ENCODE data around the gene BEND5. TPM values are rescaled to one million over a fixed set of nuclear protein-coding genes. Genes with fewer than 3 reads are reported as not detected.

The BEND5 gene
- total and polyA plus RNA-seq, 11 donors: 0.85 to 6.4 (median 3.5) TPM

DNA sequence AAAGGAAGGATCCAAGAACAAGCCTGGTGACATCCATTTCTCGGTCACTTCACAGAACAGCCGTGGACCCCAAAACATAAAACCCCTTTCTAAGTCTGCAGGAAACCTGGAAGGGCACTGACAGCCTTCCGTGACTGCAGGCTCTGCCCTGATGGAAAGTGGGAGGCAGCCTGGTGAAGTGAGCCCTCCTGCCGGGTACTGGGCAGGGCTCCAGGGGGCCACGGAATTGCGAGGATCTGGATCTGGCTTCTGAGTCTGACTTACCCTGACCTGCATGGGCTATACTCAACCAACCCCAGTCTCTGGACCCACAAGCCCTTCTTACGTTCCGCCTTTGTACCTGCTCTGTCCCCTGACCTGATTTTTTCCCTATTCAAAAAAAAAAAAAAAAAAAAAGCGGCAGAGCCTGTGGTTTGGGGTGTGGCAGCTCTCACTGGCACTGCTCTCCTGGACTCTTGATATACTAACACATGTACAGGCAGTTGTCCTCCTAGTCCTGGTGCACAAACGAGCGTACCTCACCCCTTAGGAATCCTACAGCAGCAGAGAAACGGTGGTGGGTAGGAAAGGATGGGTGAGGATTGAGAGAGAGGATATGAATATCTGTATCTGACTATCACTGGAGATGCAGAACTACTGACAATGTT lies 82.9 kb downstream of the BEND5 start:
- H3K36me3 ChIP-seq: no peaks in the 10 kb centered on the region
- no peak for ATAC-seq
- 61 to 67% (median 62%) methylated on average over 12 of the region's 12 CpGs for WGBS, 4 donors
- no peaks in the 10 kb centered on the region for H3K9me3 ChIP-seq
- no peak for DNase-seq
- TF ChIP-seq, protein P1, sequence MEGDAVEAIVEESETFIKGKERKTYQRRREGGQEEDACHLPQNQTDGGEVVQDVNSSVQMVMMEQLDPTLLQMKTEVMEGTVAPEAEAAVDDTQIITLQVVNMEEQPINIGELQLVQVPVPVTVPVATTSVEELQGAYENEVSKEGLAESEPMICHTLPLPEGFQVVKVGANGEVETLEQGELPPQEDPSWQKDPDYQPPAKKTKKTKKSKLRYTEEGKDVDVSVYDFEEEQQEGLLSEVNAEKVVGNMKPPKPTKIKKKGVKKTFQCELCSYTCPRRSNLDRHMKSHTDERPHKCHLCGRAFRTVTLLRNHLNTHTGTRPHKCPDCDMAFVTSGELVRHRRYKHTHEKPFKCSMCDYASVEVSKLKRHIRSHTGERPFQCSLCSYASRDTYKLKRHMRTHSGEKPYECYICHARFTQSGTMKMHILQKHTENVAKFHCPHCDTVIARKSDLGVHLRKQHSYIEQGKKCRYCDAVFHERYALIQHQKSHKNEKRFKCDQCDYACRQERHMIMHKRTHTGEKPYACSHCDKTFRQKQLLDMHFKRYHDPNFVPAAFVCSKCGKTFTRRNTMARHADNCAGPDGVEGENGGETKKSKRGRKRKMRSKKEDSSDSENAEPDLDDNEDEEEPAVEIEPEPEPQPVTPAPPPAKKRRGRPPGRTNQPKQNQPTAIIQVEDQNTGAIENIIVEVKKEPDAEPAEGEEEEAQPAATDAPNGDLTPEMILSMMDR (IDR thresholded peaks at IDR 0.05): no peak
- no peak for TF ChIP-seq POLR2A (IDR thresholded peaks at IDR 0.05)
- no peak overlapping the region for H3K27ac ChIP-seq
- intact Hi-C loops (cut with DNase I): loop anchor here in 4 of 10 donors (10.0 kb wide), 3 partner anchors 119 to 589 kb away; no protein-coding TSS in a partner anchor
- no peak overlapping the region for H3K4me3 ChIP-seq
- peaks cover 0 to 31% (median 3%) of the 10 kb centered on the region in 9 donors for H3K27me3 ChIP-seq
- H3K4me1 ChIP-seq: no peaks in the 10 kb centered on the region

DNA sequence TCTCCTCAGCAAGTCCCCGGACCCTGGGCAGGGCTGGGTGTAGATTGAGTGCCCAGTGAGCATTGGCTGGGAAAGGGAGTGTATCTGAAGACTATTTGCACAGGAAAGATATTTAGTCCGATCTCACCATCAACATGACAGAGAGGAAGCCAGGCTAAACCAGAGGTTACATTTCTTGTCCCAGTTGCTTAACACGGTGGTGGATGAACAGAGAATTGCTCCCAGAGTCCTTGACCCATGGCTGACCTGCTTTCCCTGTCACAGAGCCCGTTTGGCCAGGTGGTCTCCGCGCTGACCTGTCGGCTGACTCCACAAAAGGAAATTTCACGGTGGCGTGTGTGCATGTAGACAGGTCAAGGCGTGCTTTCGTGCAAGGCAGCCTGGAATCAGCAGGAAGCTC lies 83.5 kb downstream of the BEND5 start:
- Histone ChIP-seq H3K4me1 (no peaks in the 10 kb centered on the region), H3K27me3 (peaks cover 0 to 27% (median 3%) of the 10 kb centered on the region in 9 donors), H3K36me3 (no peaks in the 10 kb centered on the region), H3K27ac (no peak overlapping the region), H3K4me3 (no peak overlapping the region), H3K9me3 (no peaks in the 10 kb centered on the region)
- intact Hi-C loops (cut with DNase I): loop anchor here in 4 of 10 donors (10.0 kb wide), 3 partner anchors 118 to 588 kb away; no protein-coding TSS in a partner anchor
- TF ChIP-seq, protein P1 (IDR thresholded peaks at IDR 0.05): no peak
- no peak for TF ChIP-seq POLR2A (IDR thresholded peaks at IDR 0.05)
- ATAC-seq (no peak), DNase-seq (no peak)
- 68 to 75% (median 71%) methylated on average over 11 of the region's 11 CpGs for WGBS, 4 donors

DNA sequence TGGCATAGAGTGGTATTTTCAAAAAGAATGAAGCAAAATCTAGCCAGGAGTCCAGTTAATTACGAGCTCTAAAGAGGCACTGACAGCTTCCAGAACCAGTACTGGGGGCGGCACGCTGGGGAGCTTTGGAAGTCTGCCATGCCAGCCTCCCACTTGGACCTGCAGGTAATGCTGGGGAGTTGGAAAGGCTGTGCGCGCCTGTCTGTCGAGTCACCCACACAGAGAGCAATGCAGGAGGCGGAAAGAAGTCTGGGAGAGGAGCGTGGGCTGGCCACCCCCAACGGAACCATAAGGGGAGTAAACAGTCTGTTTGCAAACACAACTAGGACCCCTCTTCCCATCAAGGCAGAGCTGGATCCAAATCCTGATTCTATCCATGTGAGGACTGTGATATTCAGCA lies 84.5 kb downstream of the BEND5 start:
- H3K27ac ChIP-seq: no peak overlapping the region
- no peak for TF ChIP-seq POLR2A (IDR thresholded peaks at IDR 0.05)
- TF ChIP-seq, protein P1 (IDR thresholded peaks at IDR 0.05): no peak
- DNase-seq (no peak), ATAC-seq (no peak)
- no peak overlapping the region for H3K4me3 ChIP-seq
- H3K27me3 ChIP-seq: peaks cover 0 to 24% (median 3%) of the 10 kb centered on the region in 9 donors
- intact Hi-C loops (cut with DNase I): loop anchor here in 4 of 10 donors (10.0 kb wide), 3 partner anchors 117 to 587 kb away; no protein-coding TSS in a partner anchor
- H3K9me3 ChIP-seq: no peaks in the 10 kb centered on the region
- 70 to 83% (median 75%) methylated on average over 9 of the region's 9 CpGs for WGBS, 4 donors
- no peaks in the 10 kb centered on the region for H3K4me1 ChIP-seq
- H3K36me3 ChIP-seq: no peaks in the 10 kb centered on the region

DNA sequence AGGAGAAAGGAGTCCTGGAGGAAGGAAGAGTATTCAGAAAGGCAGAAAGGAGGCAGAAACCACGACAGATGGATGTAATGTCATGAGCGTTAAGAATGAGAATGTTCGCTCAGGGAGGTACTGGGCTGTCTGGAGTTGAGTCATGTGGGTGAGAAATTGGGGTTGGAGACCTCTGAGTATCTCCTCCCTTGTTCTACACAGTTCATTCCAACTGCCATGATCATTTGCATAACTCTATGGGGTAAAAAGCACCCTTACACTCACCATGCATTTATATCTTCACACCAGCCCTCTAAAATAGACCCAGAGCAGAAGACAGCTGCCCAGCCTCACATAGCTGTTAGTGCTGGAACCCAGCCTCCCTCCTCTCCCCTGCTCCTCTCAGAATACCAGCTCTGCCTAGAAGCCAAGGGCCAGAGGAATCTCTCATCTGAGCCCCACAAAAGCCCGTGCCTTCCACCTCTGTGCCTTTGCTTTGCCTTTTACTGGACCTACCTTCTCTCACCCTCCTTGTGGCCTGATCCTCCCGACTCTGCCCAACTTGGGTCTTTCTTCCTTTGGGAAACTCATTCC lies 85.2 kb downstream of the BEND5 start:
- Histone ChIP-seq H3K36me3 (no peaks in the 10 kb centered on the region), H3K4me3 (no peak overlapping the region), H3K27me3 (peaks cover 0 to 19% (median 3%) of the 10 kb centered on the region in 9 donors), H3K27ac (no peak overlapping the region), H3K9me3 (no peaks in the 10 kb centered on the region), H3K4me1 (no peaks in the 10 kb centered on the region)
- TF ChIP-seq POLR2A (IDR thresholded peaks at IDR 0.05): no peak
- TF ChIP-seq, protein P1 (IDR thresholded peaks at IDR 0.05): no peak
- intact Hi-C loops (cut with DNase I): loop anchor here in 4 of 10 donors (10.0 kb wide), 3 partner anchors 117 to 587 kb away; no protein-coding TSS in a partner anchor
- no peak for ATAC-seq
- WGBS, 4 donors: 75 to 79% (median 77%) methylated on average over 5 of the region's 5 CpGs
- no peak for DNase-seq
